HG03439 (cell line): Measurements from ENCODE around the gene BAD.

ENCODE experiments used
- ATAC-seq: cut with Tn5 transposase; IDR thresholded peaks from one replicate; pipeline ENCODE4 v1.9.1; 2021; ENCODE audit warnings: mild to moderate bottlenecking, moderate library complexity; ENCODE audit not compliant: unreplicated experiment

BAD gene

GRCh38 chr11:64261556-64262080, 22.8 kb downstream of the BAD start:
- no peak for ATAC-seq

DNA sequence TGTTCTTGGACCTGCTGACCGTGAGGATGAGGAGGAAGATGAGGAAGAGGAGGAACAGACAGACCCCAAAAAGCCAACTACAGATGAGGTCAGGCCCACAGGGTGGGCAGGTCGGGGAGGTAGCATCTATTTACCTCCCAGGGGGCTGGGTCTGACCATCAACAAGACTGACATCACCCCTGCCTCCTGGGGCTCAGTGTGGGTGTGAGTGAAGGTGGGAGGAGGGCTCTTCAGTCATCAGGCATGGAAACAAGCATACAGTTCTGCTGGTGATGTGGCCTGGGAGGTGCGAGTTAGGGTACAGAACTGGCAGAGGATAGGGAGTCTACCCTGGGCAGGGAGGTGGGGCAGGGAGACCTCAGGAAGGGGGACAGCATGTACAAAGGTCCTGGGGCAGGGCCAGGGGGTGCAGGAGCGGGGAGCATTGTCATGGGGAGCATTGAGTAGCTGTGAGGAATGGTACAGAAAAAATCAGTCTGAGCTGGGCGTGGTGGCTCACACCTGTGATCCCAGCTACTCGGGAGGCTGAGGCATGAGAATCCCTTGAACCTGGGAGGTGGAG, 24.2 kb downstream of the BAD start:
- no peak for ATAC-seq

GRCh38 chr11:64259533-64260067, 24.9 kb downstream of the BAD start:
- ATAC-seq: no peak

DNA sequence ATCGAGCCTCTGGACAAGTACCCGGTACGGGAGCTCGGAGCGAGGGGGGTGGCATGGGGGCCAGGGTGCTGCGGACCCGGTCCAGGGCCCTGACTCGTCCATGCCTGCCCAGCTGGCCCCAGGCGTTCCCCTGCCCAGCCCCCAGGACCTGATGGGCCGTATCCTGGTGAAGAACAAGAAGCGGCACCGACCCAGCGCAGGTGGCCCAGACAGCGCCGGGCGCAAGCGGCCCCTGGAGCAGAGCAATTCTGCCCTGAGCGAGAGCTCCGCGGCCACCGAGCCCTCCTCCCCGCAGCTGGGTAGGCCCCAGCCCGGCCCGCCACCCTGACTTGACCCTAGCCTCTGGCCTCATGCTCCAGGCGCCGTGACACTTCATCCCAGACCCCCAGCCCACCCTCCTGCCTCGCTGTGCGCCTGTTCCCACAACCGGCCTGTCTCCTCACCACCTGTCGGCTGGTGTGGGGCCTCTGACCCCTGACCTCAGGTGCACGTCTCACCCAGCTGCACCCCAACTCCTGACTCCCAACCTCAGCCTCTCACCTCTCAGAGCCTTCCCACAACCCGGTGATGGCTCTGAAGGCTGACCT, 25.4 kb downstream of the BAD start:
- no peak for ATAC-seq

DNA sequence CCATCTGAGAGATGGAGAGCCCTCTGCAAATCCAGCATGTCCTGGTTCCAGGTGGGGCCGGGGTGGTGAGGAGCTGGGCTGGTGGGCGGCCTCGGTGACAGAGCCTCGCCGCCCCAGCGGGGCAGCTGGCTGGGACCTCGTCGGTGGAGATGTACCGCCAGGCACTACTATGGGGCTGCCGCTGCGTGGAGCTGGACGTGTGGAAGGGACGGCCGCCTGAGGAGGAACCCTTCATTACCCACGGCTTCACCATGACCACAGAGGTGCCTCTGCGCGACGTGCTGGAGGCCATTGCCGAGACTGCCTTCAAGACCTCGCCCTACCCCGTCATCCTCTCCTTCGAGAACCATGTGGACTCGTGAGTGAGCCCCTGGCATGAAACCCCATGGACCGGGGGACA, 26.1 kb downstream of the BAD start:
- ATAC-seq: no peak

- no peak for ATAC-seq
Measured at GRCh38 chr11:64256300-64256699, 28.2 kb downstream of the BAD start.

DNA sequence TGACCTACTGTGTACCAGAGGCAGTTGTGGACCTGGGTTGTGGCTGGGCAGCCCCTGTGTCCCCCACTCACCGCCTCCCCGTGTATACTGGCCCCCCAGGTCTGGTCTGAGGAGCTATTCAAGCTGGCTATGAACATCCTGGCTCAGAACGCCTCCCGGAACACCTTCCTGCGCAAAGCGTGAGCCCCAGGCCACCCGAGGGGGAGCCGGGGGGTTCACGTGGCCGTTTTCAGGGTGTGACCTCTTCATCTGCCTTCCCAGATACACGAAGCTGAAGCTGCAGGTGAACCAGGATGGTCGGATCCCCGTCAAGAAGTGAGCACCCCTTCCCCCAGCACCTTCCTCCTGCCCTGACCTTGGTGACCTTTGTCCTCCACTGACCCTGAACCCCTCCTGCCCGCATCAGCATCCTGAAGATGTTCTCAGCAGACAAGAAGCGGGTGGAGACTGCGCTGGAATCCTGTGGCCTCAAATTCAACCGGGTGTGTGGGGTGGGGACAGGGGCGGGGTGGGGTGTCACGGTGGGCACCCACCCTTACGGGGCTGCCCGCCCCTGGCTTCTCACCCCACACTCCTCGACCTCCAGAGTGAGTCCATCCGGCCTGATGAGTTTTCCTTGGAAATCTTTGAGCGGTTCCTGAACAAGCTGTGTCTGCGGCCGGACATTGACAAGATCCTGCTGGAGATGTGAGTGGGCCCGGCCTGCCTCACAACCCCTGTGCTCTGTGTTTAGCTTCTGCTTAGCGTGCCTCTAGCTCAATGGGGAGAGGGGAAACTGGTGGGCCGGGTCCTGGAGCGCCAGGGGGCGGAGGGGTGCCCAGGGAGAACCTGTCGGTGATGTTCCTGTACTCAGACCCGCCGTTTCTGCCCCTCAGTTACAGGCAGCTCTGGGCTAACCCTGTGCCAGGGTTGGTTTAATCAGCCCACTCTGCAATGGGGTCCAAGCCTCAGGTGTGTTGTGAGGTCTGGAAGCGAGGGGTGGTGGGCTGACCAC, 29.0 kb downstream of the BAD start:
- no peak for ATAC-seq

DNA sequence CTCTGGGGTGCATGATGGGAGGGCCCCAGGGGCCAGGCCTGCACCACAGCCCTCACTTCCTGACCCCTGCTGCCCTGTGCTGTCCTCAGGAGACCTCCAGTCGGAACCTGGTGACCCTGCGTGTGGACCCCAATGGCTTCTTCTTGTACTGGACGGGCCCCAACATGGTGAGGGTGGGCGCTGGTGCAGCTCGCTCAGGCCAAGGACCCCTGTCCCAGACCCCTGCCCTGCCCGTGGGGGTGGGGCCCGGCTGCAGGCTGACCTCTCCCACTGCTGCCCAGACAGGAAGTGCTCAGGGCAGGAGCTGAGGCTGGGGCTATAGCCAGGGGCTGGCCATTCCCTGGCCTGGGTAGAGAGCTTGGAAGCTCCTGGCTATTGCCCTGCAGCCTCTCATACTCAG, 30.1 kb downstream of the BAD start:
- no peak for ATAC-seq

DNA sequence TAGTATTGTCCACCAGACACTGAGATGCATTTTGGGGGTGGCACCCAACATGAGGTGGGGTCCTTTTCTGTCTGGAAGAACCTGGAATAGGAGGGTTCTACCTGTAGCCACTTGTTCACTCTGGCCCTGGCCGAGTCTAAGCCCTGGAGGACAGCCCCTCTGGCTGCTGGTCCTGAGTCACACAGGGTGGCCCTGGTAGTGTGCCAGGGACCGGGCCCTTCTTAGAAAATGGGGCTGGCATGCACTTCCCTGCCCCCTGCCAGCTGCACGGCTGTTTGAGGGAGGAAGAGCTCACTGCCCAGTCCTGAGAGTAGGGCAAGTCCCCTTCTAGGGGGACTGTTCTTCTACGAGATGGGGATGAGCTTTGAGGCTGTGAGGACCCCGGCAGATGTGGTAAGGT, 31.0 kb downstream of the BAD start:
- no peak for ATAC-seq

DNA sequence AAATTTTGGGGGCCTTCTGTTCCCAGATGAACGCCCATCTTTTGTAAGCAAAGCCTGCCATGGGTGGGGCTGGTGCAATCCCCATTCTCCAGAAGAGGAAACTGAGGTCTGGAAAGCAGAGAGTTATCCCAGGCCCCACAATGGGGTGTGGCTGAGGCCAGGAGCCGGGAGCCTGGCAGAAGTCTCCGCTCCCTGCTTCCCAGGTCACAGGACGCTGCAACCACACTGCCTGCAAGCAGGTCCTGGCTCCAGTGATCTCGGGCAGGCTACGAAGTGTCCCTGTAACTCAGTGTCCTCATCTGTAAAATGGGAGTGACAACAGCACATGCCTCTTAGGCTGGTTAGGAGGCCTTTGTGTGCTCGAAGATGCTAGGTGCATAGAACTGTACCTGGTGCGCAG, 31.4 kb downstream of the BAD start:
- ATAC-seq: no peak

DNA sequence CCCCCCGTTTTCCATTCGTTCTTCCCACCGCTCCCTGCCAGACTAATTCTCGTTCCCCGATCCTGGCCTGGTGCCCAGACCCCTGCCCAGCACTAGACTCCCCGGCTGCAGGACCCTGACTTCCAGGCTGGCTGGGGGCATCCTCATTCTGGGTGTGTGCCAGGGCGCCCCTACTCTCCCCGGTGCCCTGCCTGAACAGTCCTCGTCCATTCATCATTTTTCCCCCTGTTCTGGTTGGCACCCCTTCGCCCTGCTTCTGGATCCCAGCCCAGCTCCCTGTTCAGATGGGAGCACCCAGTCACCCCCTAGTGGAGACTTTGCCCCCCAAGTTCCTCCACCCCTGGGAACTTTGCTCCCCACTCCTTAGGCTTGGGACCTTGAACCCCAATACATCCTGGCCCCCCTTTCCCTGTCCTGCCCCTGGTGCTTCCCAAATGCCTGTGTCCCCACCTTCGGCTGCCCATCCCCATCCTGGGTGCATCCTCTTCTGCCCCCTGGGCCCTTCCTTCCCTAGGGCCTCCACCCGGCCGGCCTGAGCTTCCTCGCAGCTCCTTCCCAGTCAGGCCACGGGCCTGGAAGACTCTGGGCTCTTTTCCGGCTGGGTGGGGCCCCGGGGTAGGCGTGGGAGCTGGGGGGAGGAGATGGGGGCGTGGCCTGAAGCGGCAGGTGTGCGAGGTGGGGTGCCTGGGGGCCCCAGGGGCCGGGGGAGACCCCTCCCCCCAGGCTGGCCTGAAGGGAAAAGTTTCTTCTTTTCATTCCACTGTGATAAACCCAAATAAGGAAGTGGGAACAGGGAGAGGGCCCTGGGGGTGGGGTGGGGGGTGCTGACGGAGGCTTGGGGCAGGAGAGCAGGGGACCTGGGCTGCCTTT, 32.2 kb downstream of the BAD start:
- no peak for ATAC-seq

DNA sequence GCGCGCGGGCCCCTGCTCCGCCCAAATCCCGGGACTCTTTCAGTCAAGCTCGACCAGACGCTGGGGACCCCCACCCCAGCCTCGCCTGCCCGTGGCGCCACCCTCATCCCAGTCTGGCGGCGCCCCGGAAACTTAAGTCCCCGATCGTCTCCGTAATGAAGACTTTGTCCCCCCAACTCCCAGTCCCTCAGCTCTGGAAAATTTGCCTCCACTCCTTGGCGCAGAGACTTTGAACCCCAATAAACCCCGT, 32.8 kb downstream of the BAD start:
- ATAC-seq: no peak

DNA sequence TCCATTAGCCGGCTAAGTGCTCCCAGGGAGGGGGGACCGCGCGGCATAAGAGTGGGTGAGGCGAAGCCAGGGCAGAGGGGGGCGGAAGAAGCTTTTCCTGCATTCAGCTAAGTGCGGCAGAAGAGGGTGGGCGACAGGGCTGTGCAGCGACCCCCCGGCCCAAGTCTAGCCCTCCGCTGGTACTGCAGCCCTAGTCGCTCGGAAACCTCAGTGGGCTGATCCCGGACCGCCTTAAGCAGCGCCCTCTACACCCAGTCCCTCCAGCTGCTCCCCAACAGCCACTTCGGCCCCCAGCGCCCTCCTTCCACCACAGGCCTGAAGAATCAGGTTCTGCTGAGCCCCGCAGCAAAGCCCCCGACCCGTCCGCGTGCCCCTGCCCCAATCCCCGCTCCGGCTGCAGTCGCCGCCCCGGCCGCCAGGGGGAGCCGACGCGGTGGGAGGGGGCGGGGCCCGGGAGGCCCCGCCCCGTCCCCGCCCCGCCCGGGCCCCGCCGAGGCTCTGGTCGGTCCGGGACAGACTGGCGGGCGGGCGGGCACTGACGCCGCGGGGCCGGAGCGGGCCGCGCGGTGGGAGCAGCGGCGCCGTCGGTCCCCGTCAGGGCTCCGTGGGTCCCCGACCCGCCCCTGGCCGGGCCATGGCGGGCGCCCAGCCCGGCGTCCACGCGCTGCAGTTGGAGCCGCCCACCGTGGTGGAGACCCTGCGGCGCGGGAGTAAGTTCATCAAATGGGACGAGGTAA, 33.3 kb downstream of the BAD start, which contains the start of gene PLCB3:
Gene PLCB3, plus strand, starts transcription at position 515 of the 737 bp plus-strand sequence. Its CDS starts 120 bp downstream, at position 635.
- no peak for ATAC-seq

DNA sequence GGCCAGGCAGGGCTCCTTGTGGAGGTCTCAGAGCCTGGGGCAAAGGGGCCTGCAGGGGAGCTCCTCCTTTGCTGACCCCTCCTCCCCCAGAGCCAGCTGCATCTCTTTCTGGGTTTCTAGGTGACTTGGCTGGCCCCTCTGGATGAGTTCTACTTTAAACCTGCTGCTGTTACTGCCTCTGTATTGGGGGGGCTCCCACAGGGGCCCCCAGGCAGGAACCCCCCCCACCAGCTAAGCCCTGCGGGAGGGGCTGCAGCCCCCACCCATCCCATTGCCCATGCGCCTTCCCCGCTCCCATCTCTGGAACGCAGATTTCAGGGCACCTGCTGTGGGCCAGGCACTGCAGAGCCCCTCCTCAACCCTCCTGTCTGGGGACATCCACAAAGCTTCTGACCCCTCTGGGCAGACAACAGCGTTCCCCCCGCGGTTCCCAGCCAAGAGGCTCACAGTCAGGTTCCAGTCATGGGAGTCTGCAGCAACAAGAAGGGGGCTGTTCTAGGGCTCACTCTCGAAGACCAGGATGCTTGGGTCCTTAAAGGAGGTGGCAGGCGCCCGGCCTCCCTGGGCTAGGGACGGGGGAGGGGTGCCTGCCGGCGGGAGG, 34.0 kb downstream of the BAD start:
- ATAC-seq: no peak

DNA sequence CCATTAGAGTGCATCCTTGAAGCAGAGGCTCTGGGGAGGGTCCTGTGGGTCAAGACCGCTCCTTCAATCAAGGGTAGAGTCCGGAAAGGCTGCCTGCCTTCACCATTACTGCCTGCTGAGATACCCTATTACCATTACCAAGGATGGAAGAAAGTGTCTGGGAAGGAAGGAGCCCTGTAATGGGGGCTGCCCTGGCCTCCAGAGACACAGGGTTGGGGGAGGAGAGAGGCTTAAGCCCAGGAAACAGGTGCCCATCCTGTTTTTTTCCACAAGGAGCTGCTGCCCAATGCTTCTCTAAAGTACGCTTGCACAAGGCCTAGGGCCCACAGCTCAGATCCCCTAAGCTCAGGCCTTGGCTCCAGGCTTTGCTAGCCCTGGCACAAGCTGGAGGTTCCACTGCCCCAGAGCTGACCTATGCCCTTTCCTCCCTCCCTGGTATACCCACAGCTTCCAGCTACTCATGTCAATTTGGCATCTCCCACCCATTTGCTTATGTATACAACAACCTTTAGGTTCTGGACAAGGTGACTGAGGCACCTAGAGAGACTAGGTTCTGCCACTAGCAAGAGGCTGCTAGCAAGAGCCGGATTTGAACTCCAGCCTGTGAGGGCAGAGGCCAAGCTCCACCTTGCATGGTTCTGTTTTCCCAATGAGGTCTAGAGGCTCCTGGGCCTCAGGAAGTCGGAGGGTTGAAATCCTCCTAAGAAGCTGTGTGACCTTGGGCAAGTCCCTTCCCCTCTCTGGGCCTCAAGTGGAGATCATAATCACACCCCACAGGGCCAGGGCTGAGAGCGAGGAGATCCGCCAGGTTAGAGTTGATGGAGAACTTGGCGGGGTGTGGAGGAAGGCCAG, 34.7 kb downstream of the BAD start:
- no peak for ATAC-seq

DNA sequence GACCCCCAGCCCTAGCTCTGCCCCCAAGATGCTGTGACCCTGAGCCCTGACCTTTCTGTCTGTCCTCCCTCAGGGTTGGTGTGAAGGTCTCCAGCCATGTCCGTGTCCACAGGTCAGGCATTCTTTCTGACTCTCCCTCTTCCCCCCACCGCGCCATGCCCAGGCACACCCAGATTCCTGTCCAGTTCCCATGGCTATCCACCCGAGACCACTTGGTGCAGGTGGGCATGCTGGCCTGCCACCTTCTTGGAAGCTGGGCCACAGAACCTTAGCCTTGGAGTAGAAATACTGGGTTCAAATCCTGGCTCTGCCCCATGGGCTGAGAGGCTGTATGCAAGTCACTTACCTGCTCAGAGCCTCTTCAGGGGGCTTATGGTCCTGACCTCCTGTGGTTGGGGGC, 35.4 kb downstream of the BAD start:
- no peak for ATAC-seq

DNA sequence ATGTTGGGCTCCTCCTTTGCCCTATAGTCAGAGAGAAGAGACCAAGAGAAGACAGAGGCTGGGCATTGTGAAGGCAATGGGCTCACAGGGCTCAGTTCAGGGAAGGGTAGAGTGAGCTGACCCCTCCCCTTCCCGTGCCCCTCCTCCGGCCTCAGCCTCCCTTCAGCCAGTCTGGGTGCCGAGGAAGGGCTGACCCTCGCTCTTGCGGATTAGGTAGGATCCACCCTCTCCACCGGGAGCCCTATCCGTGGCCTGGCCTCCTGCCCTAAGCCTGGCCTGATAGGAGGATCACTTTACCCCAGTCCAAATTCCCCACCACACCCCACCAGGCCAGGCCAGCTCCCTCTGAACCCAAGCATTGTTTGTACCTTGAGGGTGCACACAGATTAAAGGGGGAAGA, 35.9 kb downstream of the BAD start:
- ATAC-seq: no peak

DNA sequence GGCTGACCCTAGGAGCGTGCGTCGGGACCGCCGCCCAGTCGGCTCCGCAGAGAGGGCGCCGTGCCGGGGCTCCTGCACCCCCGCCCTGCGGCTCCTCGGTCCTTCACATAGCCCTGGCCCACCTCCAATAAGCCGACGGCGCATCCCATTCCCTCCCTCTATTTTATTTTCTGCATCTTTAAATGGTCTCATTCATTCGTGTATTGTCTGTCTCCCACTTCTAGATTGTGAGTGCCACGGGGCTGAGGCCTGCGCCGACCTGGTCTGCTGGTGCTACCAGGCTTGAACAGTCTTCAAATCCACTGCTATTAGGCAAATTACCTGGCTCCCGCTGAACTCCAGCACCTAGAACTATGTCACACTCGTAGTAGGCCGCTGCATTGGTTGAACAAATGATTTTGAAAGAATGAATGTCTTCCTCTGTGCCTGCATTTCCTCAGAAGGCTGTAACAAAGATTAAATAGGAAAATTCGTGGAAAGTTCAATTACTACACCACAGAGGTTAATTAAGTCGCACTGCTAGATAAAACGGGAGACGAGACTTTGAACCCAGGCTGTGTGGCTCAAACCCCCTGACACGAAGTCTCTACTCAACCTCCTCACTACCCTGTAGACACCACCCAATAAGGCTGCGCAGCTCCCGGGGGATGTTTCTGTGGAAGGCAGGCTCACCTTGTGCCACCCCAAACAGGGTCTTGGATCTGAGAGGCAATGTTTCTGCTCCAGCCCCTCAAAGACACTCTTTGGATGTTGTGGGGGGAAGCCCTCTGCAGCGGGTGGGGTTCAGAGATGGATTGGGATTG, 36.5 kb downstream of the BAD start:
- no peak for ATAC-seq
